IMR-90 (cell line): ENCODE measurements around the gene FAM162A. TPM values are rescaled to one million over a fixed set of nuclear protein-coding genes. Genes with fewer than 3 reads are reported as not detected.
A peak's percentile ranks its signal among the peaks of the same experiment; 100 is the strongest.

Source experiments
- ATAC-seq: fragments of 200-7000 bp; cut with Tn5 transposase; 2 replicates; pipeline ENCODE4 v1.9.1; 2020; ENCODE audit warnings: low read depth, mild to moderate bottlenecking, moderate library complexity
- BruUV-seq: library from RNA; stranded (reverse); fragments of 400-500 nt; replicated peaks from 2 replicates; lab custom pipeline; 2021; lab: Mats Ljungman, UMichigan
- CTCF ChIA-PET: fragments of 300-600 bp; formaldehyde crosslinking; extraction: SDS; loops from one replicate; lab custom pipeline; 2021; ENCODE audit warnings: antibody characterized with exemption; lab: Yijun Ruan, JAX
- POLR2A ChIA-PET: fragments of 300-600 bp; sonication (Branson Sonifier 250); formaldehyde crosslinking; loops from one replicate; lab custom pipeline; 2022; ENCODE audit warnings: antibody characterized with exemption; ENCODE audit not compliant: unreplicated experiment; lab: Charles Lee
- DNase-seq: peaks from one replicate; pipeline ENCODE4 v3.0.0; 2013
- H2AFZ ChIP-seq: replicated peaks from 2 replicates; pipeline ENCODE3; 2013; ENCODE audit warnings: low read length, mild to moderate bottlenecking; ENCODE audit not compliant: poor library complexity
- H2AK5ac ChIP-seq: 2 replicates; pipeline ENCODE4 v1.6.1; 2013; ENCODE audit warnings: low read depth, low read length, inconsistent platforms
- H2AK9ac ChIP-seq: replicated peaks from 2 replicates; pipeline ENCODE3; 2013; ENCODE audit warnings: mild to moderate bottlenecking, low read depth, low read length, moderate library complexity; ENCODE audit not compliant: poor library complexity
- H2BK120ac ChIP-seq: 2 replicates; pipeline ENCODE4 v1.6.1; 2013; ENCODE audit warnings: low read depth, low read length, inconsistent platforms
- H2BK15ac ChIP-seq: 3 replicates; pipeline ENCODE4 v1.6.1; 2013; ENCODE audit warnings: low read depth, low read length, inconsistent platforms
- H2BK20ac ChIP-seq: 2 replicates; pipeline ENCODE4 v1.6.1; 2013; ENCODE audit warnings: low read depth, mild to moderate bottlenecking, inconsistent platforms, low read length, moderate library complexity
- H2BK5ac ChIP-seq: 2 replicates; pipeline ENCODE4 v1.6.1; 2013; ENCODE audit warnings: mild to moderate bottlenecking, low read depth, low read length, inconsistent platforms; ENCODE audit not compliant: poor library complexity, severe bottlenecking
- H3K14ac ChIP-seq: replicated peaks from 2 replicates; pipeline ENCODE4 v1.6.1; 2013; ENCODE audit warnings: low read depth, low read length, inconsistent platforms
- H3K18ac ChIP-seq: 2 replicates; pipeline ENCODE4 v1.6.1; 2013; ENCODE audit warnings: low read depth, low read length, control low read depth
- H3K23ac ChIP-seq: 2 replicates; pipeline ENCODE4 v1.6.1; 2013; ENCODE audit warnings: low read depth, low read length, inconsistent platforms
- H3K27ac ChIP-seq: 2 replicates; pipeline ENCODE4 v1.5.1; 2013; ENCODE audit warnings: mild to moderate bottlenecking, control low read depth, low read length; ENCODE audit not compliant: insufficient read depth
- H3K27me3 ChIP-seq: 2 replicates; pipeline ENCODE4 v1.6.1; 2013; ENCODE audit warnings: low read length; ENCODE audit not compliant: control insufficient read depth, insufficient read depth
- H3K36me3 ChIP-seq: 2 replicates; pipeline ENCODE4 v1.6.1; 2013; ENCODE audit warnings: low read length, mixed read lengths; ENCODE audit not compliant: control insufficient read depth, insufficient read depth
- H3K4ac ChIP-seq: 2 replicates; pipeline ENCODE4 v1.6.1; 2013; ENCODE audit warnings: low read depth, low read length, inconsistent platforms
- H3K4me1 ChIP-seq: 2 replicates; pipeline ENCODE4 v1.6.1; 2013; ENCODE audit warnings: low read length, mixed read lengths; ENCODE audit not compliant: control insufficient read depth, insufficient read depth
- H3K4me2 ChIP-seq: 2 replicates; pipeline ENCODE4 v1.6.1; 2013; ENCODE audit warnings: low read depth, mild to moderate bottlenecking, control low read depth, low read length, moderate library complexity
- H3K4me3 ChIP-seq: 2 replicates; pipeline ENCODE4 v1.5.1; 2013; ENCODE audit warnings: low read depth, mild to moderate bottlenecking, control low read depth, low read length, moderate library complexity; ENCODE audit not compliant: insufficient read depth
- H3K56ac ChIP-seq: 2 replicates; pipeline ENCODE4 v1.6.1; 2013; ENCODE audit warnings: low read length, inconsistent platforms; ENCODE audit not compliant: insufficient read depth; ENCODE audit errors: extremely low read depth
- H3K79me1 ChIP-seq, 2 experiments: 2 replicates each; pipeline ENCODE4 v1.6.1; 2013; ENCODE audit warnings: low read length in 2 of 2, inconsistent platforms in 1 of 2, low read depth in 1 of 2
- H3K9ac ChIP-seq: 2 replicates; pipeline ENCODE4 v1.6.1; 2013; ENCODE audit warnings: low read depth, low read length, control low read depth
- H3K9me1 ChIP-seq: 2 replicates; pipeline ENCODE4 v1.6.1; 2013; ENCODE audit warnings: low read length, inconsistent platforms; ENCODE audit not compliant: insufficient read depth
- H3K9me3 ChIP-seq: 2 replicates; pipeline ENCODE4 v1.6.1; 2013; ENCODE audit warnings: low read length; ENCODE audit not compliant: control insufficient read depth, insufficient read depth
- H4K20me1 ChIP-seq: 2 replicates; pipeline ENCODE4 v1.6.1; 2013; ENCODE audit warnings: low read length, inconsistent platforms; ENCODE audit not compliant: insufficient read depth
- H4K5ac ChIP-seq: 2 replicates; pipeline ENCODE4 v1.6.1; 2013; ENCODE audit warnings: mild to moderate bottlenecking, low read depth, low read length, control low read depth
- H4K8ac ChIP-seq, 2 experiments: 2 replicates each; pipeline ENCODE4 v1.6.1; 2013; ENCODE audit warnings: low read depth in 2 of 2, low read length in 2 of 2, control low read depth in 1 of 2, inconsistent platforms in 1 of 2
- H4K91ac ChIP-seq: 2 replicates; pipeline ENCODE4 v1.6.1; 2013; ENCODE audit warnings: low read depth, low read length, inconsistent platforms; ENCODE audit not compliant: insufficient read depth
- BHLHE40 ChIP-seq: fragments of 150-350 bp; IDR thresholded peaks from 2 replicates; pipeline ENCODE4 v1.6.1; 2016; ENCODE audit warnings: mild to moderate bottlenecking, low read depth, low read length
- CHD1 ChIP-seq: IDR thresholded peaks from 2 replicates; pipeline ENCODE4 v1.6.1; 2012; ENCODE audit warnings: low read depth, low read length, improper control_type of control experiment
- FOS ChIP-seq: fragments of 150-350 bp; IDR thresholded peaks from 2 replicates; pipeline ENCODE4 v1.6.1; 2016; ENCODE audit warnings: low read depth, low read length
- MXI1 ChIP-seq: IDR thresholded peaks from 2 replicates; pipeline ENCODE4 v1.6.1; 2012; ENCODE audit warnings: low read depth, mild to moderate bottlenecking, low read length, moderate library complexity, borderline replicate concordance
- NFE2L2 ChIP-seq: fragments of 150-350 bp; IDR thresholded peaks from 2 replicates; pipeline ENCODE4 v1.6.1; 2016; ENCODE audit warnings: low read depth, mild to moderate bottlenecking, low read length
- POLR2A ChIP-seq: IDR thresholded peaks from 2 replicates; pipeline ENCODE4 v1.6.1; 2012; ENCODE audit warnings: mild to moderate bottlenecking, low read depth, low read length
- RAD21 ChIP-seq: IDR thresholded peaks from 2 replicates; pipeline ENCODE4 v1.6.1; 2012; ENCODE audit warnings: low read length, improper control_type of control experiment
- RFX5 ChIP-seq: IDR thresholded peaks from 2 replicates; pipeline ENCODE4 v1.8.0; 2012; ENCODE audit warnings: low read depth, mild to moderate bottlenecking, low read length, moderate library complexity
- SMC3 ChIP-seq: fragments of 150-350 bp; IDR thresholded peaks from 2 replicates; pipeline ENCODE4 v1.6.1; 2016; ENCODE audit warnings: low read depth, mild to moderate bottlenecking, antibody characterized with exemption, low read length, moderate library complexity
- WGBS, 2 experiments: methylation state at CpG; one replicate each; pipeline versions ENCODE4 v1.1.5 to v1.1.7; 2013; ENCODE audit warnings: missing lambda C conversion rate in 2 of 2; ENCODE audit not compliant: insufficient read length in 1 of 2; ENCODE audit errors: extremely low coverage in 2 of 2; 5-methylcytosine and 5-hydroxymethylcytosine counted together
- dilution Hi-C: fragments of 300-500 bp; cut with HindIII; formaldehyde crosslinking; loops from one replicate; pipeline ENCODE4 v1.14.3; 2018; ENCODE audit warnings: low sequenced_read_pairs; ENCODE audit not compliant: unreplicated experiment
- in situ Hi-C: fragments of 300-500 bp; cut with MboI; formaldehyde crosslinking; loops from 3 replicates; pipeline ENCODE4 v1.14.3; 2019; ENCODE audit warnings: low sequenced_read_pairs, inconsistent platforms, mixed read lengths
- intact Hi-C: fragments of 100-400 bp; cut with micrococcal nuclease; formaldehyde crosslinking; loops from 2 replicates; pipeline ENCODE4 v1.10.0; 2022
- polyA plus RNA-seq, 3 experiments: library from polyadenylated mRNA; depleted of rRNA; stranded (reverse); fragments of >200 nt; gene quantifications; 2 replicates each; pipeline ENCODE4 v1.2.3, GENCODE V29; 2012; ENCODE audit warnings: low replicate concordance in 1 of 3
- total RNA-seq: library from RNA; depleted of rRNA; stranded (reverse); fragments of >200 nt; gene quantifications from 2 replicates; pipeline ENCODE4 v1.2.3, GENCODE V29; 2012
- TF ChIP-seq, protein P1 (sequence below): conservative IDR thresholded peaks from 2 replicates; pipeline ENCODE4 v1.5.1; 2012; ENCODE audit warnings: mild to moderate bottlenecking, low read depth, low read length, improper control_type of control experiment
- TF ChIP-seq, protein P2 (sequence below): fragments of 150-350 bp; IDR thresholded peaks from 2 replicates; pipeline ENCODE4 v1.6.1; 2017; ENCODE audit warnings: mild to moderate bottlenecking, antibody characterized with exemption, low read length, low read depth
- TF ChIP-seq, protein P3 (sequence below): fragments of 150-350 bp; IDR thresholded peaks from 2 replicates; pipeline ENCODE4 v1.6.1; 2016; ENCODE audit warnings: low read depth, mild to moderate bottlenecking, low read length, moderate library complexity, borderline replicate concordance

FAM162A gene
- total and polyA plus RNA-seq, 2 of the 4 experiments (the other 2 are of a cell fraction): 33.9 to 66.8 TPM

DNA sequence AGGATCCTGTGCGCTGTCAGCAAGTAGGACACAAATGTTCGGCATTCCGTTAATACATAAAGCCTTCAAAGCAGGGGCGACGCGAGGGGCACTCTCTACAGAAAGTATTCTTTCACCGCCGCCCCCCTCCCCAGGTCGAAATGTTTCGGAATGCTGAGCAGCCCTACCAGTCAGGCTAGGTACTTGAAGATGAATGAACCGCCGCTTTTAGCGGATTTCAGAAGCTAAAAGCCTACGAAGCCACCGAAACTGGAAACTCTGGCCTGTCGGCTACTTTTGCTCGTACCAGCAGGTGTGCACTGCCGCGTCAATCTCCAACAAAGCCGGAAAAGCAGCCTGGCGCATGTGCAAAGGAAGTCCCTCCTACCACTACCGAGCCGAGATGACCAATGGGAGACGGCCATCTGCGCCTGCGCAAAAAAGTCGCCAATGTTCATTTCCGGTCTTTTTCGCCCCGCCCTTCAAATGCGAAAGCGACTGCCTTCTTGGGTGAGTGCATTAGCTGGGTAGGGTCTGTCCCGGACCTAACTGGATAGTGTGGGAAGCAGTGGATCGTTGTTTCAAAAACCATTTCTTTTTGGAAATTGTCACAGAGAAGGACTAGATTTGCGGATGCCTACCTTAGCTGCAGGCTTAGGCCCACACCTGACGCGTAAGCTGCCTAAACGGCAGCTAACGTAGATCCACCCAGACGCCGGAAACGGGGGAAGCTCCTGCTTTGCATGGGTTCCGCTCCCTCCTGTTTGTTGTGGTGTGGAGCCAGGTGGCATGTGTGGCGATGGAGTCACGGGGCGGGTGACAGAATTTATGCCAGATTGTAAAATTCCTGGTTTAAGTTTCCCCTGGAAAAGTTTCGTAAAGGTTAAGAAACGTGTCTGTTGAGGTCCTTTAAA, 32.0 kb downstream of the FAM162A start, which contains the start of gene WDR5B:
Gene WDR5B (minus strand): TSS at position 301 of the 893 bp plus-strand sequence. CDS start 534 bp downstream, outside the sequence.
- Histone ChIP-seq H3K4ac (peak within 1 kb of the TSS; percentile 87), H3K4me3 (peak within 1 kb of the TSS; percentile 68), H2BK15ac (no peak within 1 kb of the TSS), H2AFZ (peak within 1 kb of the TSS; percentile 92), H3K27me3 (no peaks in the 10 kb centered on the region), H2AK5ac (peak within 1 kb of the TSS; percentile 59), H3K14ac (peak within 1 kb of the TSS; percentile 95), H3K79me1 (peaks cover 26 to 49% of the 10 kb centered on the region in 2 experiments), H2AK9ac (peak within 1 kb of the TSS; percentile 84), H3K36me3 (no peaks in the 10 kb centered on the region), H2BK5ac (peak within 1 kb of the TSS; percentile 94), H3K9ac (peak within 1 kb of the TSS; percentile 86), H4K5ac (peak within 1 kb of the TSS; percentile 92), H3K56ac (peak within 1 kb of the TSS; percentile 95), H3K27ac (peak within 1 kb of the TSS; percentile 84), H3K4me2 (peak within 1 kb of the TSS; percentile 93), H3K9me1 (peaks cover 3% of the 10 kb centered on the region), H3K9me3 (no peaks in the 10 kb centered on the region), H2BK120ac (peak within 1 kb of the TSS; percentile 42; the same call in 1 of the 2 replicates), H4K20me1 (no peaks in the 10 kb centered on the region), H4K8ac (peak within 1 kb of the TSS; percentile 77 to 99), H2BK20ac (no peak within 1 kb of the TSS), H3K18ac (peak within 1 kb of the TSS; percentile 74), H4K91ac (peak within 1 kb of the TSS; percentile 89), H3K23ac (peak within 1 kb of the TSS; percentile 77), H3K4me1 (peaks cover 2% of the 10 kb centered on the region)
- peak; percentile 96 for DNase-seq
- CTCF ChIA-PET: interaction anchor here (1.0 kb wide), 1 partner anchor 32 kb away, joined by 3 read pairs; the partner anchor contains the start of genes FAM162A and MIX23
- POLR2A ChIA-PET: no interaction called here
- 0% methylated on average over 11 of the region's 48 CpGs; no CpG with 5 or more reads in 1 of the 2 experiments for WGBS, 2 experiments
- ATAC-seq: peak; percentile 92
- BruUV-seq: TSS peak; percentile 76
- intact Hi-C loops (no loop called here), dilution Hi-C loops (no loop called here), in situ Hi-C loops (no loop called here)
- TF ChIP-seq FOS (no peak), CHD1 (no peak), RAD21 (no peak), RFX5 (no peak), SMC3 (no peak), POLR2A (peak; percentile 95), NFE2L2 (no peak), BHLHE40 (0 out of 2 replicates have a peak, but pooled peaks have one; percentile 37), MXI1 (peak; percentile 68)
- TF ChIP-seq, protein P1, sequence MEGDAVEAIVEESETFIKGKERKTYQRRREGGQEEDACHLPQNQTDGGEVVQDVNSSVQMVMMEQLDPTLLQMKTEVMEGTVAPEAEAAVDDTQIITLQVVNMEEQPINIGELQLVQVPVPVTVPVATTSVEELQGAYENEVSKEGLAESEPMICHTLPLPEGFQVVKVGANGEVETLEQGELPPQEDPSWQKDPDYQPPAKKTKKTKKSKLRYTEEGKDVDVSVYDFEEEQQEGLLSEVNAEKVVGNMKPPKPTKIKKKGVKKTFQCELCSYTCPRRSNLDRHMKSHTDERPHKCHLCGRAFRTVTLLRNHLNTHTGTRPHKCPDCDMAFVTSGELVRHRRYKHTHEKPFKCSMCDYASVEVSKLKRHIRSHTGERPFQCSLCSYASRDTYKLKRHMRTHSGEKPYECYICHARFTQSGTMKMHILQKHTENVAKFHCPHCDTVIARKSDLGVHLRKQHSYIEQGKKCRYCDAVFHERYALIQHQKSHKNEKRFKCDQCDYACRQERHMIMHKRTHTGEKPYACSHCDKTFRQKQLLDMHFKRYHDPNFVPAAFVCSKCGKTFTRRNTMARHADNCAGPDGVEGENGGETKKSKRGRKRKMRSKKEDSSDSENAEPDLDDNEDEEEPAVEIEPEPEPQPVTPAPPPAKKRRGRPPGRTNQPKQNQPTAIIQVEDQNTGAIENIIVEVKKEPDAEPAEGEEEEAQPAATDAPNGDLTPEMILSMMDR: no peak
- TF ChIP-seq, protein P2, sequence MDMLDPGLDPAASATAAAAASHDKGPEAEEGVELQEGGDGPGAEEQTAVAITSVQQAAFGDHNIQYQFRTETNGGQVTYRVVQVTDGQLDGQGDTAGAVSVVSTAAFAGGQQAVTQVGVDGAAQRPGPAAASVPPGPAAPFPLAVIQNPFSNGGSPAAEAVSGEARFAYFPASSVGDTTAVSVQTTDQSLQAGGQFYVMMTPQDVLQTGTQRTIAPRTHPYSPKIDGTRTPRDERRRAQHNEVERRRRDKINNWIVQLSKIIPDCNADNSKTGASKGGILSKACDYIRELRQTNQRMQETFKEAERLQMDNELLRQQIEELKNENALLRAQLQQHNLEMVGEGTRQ: peak; percentile 31; the same call in 1 of the 2 replicates
- TF ChIP-seq, protein P3, sequence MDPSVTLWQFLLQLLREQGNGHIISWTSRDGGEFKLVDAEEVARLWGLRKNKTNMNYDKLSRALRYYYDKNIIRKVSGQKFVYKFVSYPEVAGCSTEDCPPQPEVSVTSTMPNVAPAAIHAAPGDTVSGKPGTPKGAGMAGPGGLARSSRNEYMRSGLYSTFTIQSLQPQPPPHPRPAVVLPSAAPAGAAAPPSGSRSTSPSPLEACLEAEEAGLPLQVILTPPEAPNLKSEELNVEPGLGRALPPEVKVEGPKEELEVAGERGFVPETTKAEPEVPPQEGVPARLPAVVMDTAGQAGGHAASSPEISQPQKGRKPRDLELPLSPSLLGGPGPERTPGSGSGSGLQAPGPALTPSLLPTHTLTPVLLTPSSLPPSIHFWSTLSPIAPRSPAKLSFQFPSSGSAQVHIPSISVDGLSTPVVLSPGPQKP: no peak
